HepG2 (cell line): ENCODE data around the gene PEF1. TPM values are rescaled to one million over a fixed set of nuclear protein-coding genes. Genes with fewer than 3 reads are reported as not detected.

Experiments
- CENPT ChIP-seq: sonication (generic); formaldehyde crosslinking; IDR thresholded peaks from 2 replicates; pipeline ENCODE4 v1.8.0; 2022; ENCODE audit warnings: low read depth, mild to moderate bottlenecking, moderate library complexity, missing genetic modification reagents
- FOXM1 ChIP-seq: sonication (generic); formaldehyde crosslinking; IDR thresholded peaks from 2 replicates; pipeline ENCODE4 v1.5.0; 2020; ENCODE audit warnings: missing genetic modification reagents
- NFIB ChIP-seq: sonication (generic); formaldehyde crosslinking; IDR thresholded peaks from 2 replicates; pipeline ENCODE4 v1.9.0; 2021; ENCODE audit warnings: missing genetic modification reagents, mild to moderate bottlenecking, borderline replicate concordance
- NPAS2 ChIP-seq: sonication (generic); formaldehyde crosslinking; IDR thresholded peaks from 2 replicates; pipeline ENCODE4 v1.8.0; 2022; ENCODE audit warnings: mild to moderate bottlenecking, missing genetic modification reagents, borderline replicate concordance
- U2AF1 ChIP-seq: fragments of 200-400 bp; formaldehyde crosslinking; optimal IDR thresholded peaks from 2 replicates; pipeline ENCODE3; 2017; ENCODE audit warnings: mild to moderate bottlenecking, low read depth, low read length
- ZFP37 ChIP-seq: sonication (generic); formaldehyde crosslinking; IDR thresholded peaks from 2 replicates; pipeline ENCODE4 v1.4.0; 2020; ENCODE audit warnings: missing genetic modification reagents, borderline replicate concordance
- ZNF10 ChIP-seq: sonication (generic); formaldehyde crosslinking; IDR thresholded peaks from 2 replicates; pipeline ENCODE4 v1.4.0; 2020; ENCODE audit warnings: mild to moderate bottlenecking, low read depth, missing genetic modification reagents, borderline replicate concordance
- polyA plus RNA-seq, 8 experiments: library from polyadenylated mRNA; depleted of rRNA in 3 of 8; stranded (reverse) in 7 of 8; unstranded in 1 of 8; fragments of >200 nt; fragmentation: Illumina TruSeq in 4 of 8; extraction: Trizol in 4 of 8; gene quantifications; 2 replicates each; pipeline versions ENCODE4 v1.2.1 to v1.2.3, GENCODE V29; 2011 to 2016; ENCODE audit warnings: low read depth in 4 of 8, missing spikeins in 1 of 8, mixed read lengths in 1 of 8; ENCODE audit not compliant: insufficient read depth in 1 of 8
- total RNA-seq, 5 experiments: library from RNA; depleted of rRNA; stranded (reverse); fragments of >200 nt; fragmentation: Illumina TruSeq; extraction: Trizol; gene quantifications; 2 replicates each; pipeline ENCODE4 v1.2.3, GENCODE V29; 2016; ENCODE audit warnings: low read depth in 1 of 5
- TF ChIP-seq, protein P1 (sequence below): sonication (generic); formaldehyde crosslinking; IDR thresholded peaks from 2 replicates; pipeline ENCODE4 v1.5.1; 2020; ENCODE audit warnings: missing genetic modification reagents, mild to moderate bottlenecking, borderline replicate concordance
- TF ChIP-seq, protein P2 (sequence below): IDR thresholded peaks from 2 replicates; pipeline ENCODE4 v1.6.1; 2016; ENCODE audit warnings: control low read depth

PEF1 gene
- total and polyA plus RNA-seq, 2 of the 13 experiments (the other 11 are each of a cell fraction or from before 2014, with no cell fraction given), result 57.1 to 57.8 TPM

DNA sequence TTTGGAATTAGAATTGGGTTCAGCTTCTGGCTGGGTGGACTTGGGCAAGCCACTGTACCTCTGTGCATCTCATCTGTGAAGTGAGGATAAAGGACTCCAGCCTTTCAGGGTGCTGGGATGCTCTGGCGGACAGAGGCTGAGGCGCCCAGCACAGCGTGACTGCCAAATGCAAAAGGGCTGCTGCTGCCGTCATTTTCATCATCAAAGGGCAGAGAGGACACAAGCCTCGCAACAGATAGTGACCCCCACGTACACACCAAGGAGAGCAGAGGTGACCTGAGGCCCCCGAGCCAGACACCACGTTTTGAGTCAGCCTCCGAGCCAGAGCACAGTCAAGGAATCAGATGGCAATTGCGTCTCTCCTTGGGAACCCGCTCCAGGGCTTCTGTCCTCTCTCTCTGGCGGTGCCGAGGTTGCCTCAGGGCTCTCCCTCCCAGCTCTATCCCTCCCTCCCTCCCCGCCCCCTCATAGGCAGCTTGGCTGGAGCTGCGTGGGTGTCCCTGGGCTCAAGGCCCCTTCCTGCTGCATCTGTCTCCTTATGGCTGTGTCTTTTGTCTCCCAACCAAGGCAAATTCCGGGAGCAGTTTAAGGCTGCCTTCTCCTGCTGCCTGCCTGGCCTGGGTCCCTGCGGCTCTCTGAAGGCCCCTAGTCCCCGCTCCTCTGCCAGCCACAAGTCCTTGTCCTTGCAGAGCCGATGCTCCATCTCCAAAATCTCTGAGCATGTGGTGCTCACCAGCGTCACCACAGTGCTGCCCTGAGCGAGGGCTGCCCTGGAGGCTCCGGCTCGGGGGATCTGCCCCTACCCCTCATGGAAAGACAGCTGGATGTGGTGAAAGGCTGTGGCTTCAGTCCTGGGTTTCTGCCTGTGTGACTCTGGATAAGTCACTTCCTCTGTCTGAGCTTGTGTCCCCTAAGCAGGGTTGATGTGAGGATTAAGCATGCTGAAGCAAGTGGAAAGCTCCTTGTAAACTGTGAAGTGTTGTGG, 18.2 kb downstream of the PEF1 start (continued):
- TF ChIP-seq ZFP37 (CRISPR knock-in tag) (no peak), FOXM1 (CRISPR knock-in tag) (no peak), CENPT (CRISPR knock-in tag) (no peak), NFIB (CRISPR knock-in tag) (no peak), ZNF10 (CRISPR knock-in tag) (no peak), NPAS2 (CRISPR knock-in tag) (no peak), U2AF1 (no peak)
- TF ChIP-seq, protein P1, sequence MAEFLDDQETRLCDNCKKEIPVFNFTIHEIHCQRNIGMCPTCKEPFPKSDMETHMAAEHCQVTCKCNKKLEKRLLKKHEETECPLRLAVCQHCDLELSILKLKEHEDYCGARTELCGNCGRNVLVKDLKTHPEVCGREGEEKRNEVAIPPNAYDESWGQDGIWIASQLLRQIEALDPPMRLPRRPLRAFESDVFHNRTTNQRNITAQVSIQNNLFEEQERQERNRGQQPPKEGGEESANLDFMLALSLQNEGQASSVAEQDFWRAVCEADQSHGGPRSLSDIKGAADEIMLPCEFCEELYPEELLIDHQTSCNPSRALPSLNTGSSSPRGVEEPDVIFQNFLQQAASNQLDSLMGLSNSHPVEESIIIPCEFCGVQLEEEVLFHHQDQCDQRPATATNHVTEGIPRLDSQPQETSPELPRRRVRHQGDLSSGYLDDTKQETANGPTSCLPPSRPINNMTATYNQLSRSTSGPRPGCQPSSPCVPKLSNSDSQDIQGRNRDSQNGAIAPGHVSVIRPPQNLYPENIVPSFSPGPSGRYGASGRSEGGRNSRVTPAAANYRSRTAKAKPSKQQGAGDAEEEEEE (CRISPR knock-in tag), result no peak
- TF ChIP-seq, protein P2, sequence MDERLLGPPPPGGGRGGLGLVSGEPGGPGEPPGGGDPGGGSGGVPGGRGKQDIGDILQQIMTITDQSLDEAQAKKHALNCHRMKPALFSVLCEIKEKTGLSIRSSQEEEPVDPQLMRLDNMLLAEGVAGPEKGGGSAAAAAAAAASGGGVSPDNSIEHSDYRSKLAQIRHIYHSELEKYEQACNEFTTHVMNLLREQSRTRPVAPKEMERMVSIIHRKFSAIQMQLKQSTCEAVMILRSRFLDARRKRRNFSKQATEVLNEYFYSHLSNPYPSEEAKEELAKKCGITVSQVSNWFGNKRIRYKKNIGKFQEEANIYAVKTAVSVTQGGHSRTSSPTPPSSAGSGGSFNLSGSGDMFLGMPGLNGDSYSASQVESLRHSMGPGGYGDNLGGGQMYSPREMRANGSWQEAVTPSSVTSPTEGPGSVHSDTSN, result no peak
- TF ChIP-seq, all 625 proteins: peak for 0
